Right lobe of liver (tissue), 6 donors: Measurements from ENCODE around the gene STX8. TPM values are rescaled to one million over a fixed set of nuclear protein-coding genes. Genes with fewer than 3 reads are reported as not detected.
A peak's percentile ranks its signal among the peaks of the same experiment; 100 is the strongest.

Source experiments
- ATAC-seq, 4 donors: fragments of 200-7000 bp; cut with Tn5 transposase; one replicate each; pipeline ENCODE4 v1.9.1; 2020; ENCODE audit warnings: mild to moderate bottlenecking in 4 of 4, moderate library complexity in 4 of 4
- DNase-seq, 3 donors: peaks; one replicate each; pipeline ENCODE4 v3.0.0-alpha.2; 2020
- H3K27ac ChIP-seq, 3 donors: fragments of 200-600 bp; one replicate each; pipeline ENCODE4 v1.8.0; 2022
- H3K27me3 ChIP-seq, 2 donors: fragments of 200-600 bp; one replicate each; pipeline ENCODE4 v1.8.0; 2022
- H3K36me3 ChIP-seq, 4 donors: fragments of 200-600 bp; sonication (generic) in 1 of 4; one replicate each; pipeline versions ENCODE4 v1.5.1 to v1.8.0; 2017 to 2022; ENCODE audit warnings: control low read depth in 1 of 4
- H3K4me1 ChIP-seq, 4 donors: fragments of 200-600 bp; sonication (generic) in 1 of 4; one replicate each; pipeline versions ENCODE4 v1.5.1 to v1.8.0; 2017 to 2022; ENCODE audit warnings: control low read depth in 1 of 4
- H3K4me3 ChIP-seq, 3 donors: fragments of 200-600 bp; one replicate each; pipeline ENCODE4 v1.8.0; 2022
- H3K9me3 ChIP-seq, 4 donors: fragments of 200-600 bp; sonication (generic) in 1 of 4; one replicate each; pipeline versions ENCODE4 v1.5.1 to v1.8.0; 2017 to 2022; ENCODE audit warnings: control low read depth in 1 of 4
- POLR2A ChIP-seq: fragments of 450-650 bp; IDR thresholded peaks from one replicate; pipeline ENCODE4 v1.6.1; 2017; ENCODE audit warnings: antibody characterized with exemption, mild to moderate bottlenecking
- WGBS: methylation state at CpG from one replicate; pipeline ENCODE4 v1.1.6; 2018; ENCODE audit warnings: low coverage, low lambda C conversion rate; ENCODE audit not compliant: insufficient coverage; ENCODE audit errors: missing lambda C conversion rate; 5-methylcytosine and 5-hydroxymethylcytosine counted together
- intact Hi-C, 2 donors: fragments of 100-400 bp; cut with DNase I; formaldehyde crosslinking; loops; one replicate each; pipeline versions ENCODE4 v1.11.2 to v1.14.1; 2022
- total RNA-seq, 6 experiments: library from RNA; depleted of rRNA in 2 of 6; stranded (reverse); fragments of >200 nt in 2 of 6; fragmentation: NEBNext Ultra II Directional in 3 of 6; extraction: Animal tissue kit (Norgen Biotek cat#: 25700) in 3 of 6; gene quantifications; one replicate each; pipeline versions ENCODE4 v1.1.0 to v1.2.4, GENCODE V29; 2016 to 2023
- TF ChIP-seq, protein P1 (sequence below), 4 donors: fragments of 200-600 bp in 3 of 4; fragments of 450-650 bp in 1 of 4; IDR thresholded peaks; one replicate each; pipeline versions ENCODE4 v1.5.1 to v1.8.0; 2016 to 2022; ENCODE audit warnings: antibody characterized with exemption in 4 of 4, mild to moderate bottlenecking in 2 of 4
- donor health status: DM: no; HTN: yes; CAD: no.
- donor health status: DM: no; HTN: no; CAD: no.
- donor health status: DM: no; HTN: no; CAD: no.
- donor health status: DM: no; HTN: yes; CAD: no.
- donor health status: DM: no; HTN: yes; CAD: no.

Gene STX8
- total RNA-seq, 6 experiments from 2014 or later = 20.6 to 35.3 (median 27.7) TPM

DNA sequence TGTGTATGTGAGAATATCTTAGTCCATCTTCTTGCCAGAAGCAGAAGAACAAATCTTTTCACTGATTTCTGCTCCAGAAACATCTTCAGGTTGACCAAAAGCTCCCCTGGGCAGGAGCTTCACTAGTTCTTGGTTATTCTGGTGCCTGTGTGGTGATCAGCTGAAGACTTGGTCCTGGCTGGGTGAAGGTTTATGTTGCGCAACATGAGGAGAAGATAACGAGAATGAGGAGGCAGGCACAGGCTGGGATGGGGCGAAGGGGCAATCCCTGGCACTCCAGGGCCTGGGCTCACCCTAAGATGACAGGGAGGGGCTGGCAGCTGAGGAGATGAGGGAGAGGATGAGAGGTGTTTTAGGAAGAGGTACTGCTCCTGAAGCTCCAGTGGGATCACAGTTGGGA lies 322.3 kb downstream of the STX8 start:
- peak in 3 of 4 donors; percentile 24 to 68 (median 41) for ATAC-seq
- TF ChIP-seq, protein P1, sequence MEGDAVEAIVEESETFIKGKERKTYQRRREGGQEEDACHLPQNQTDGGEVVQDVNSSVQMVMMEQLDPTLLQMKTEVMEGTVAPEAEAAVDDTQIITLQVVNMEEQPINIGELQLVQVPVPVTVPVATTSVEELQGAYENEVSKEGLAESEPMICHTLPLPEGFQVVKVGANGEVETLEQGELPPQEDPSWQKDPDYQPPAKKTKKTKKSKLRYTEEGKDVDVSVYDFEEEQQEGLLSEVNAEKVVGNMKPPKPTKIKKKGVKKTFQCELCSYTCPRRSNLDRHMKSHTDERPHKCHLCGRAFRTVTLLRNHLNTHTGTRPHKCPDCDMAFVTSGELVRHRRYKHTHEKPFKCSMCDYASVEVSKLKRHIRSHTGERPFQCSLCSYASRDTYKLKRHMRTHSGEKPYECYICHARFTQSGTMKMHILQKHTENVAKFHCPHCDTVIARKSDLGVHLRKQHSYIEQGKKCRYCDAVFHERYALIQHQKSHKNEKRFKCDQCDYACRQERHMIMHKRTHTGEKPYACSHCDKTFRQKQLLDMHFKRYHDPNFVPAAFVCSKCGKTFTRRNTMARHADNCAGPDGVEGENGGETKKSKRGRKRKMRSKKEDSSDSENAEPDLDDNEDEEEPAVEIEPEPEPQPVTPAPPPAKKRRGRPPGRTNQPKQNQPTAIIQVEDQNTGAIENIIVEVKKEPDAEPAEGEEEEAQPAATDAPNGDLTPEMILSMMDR (IDR thresholded peaks at IDR 0.05) = no peak
- no peak for TF ChIP-seq POLR2A
- H3K9me3 ChIP-seq = no peaks in the 10 kb centered on the region
- DNase-seq = no peak
- H3K27ac ChIP-seq = no peak overlapping the region
- no peaks in the 10 kb centered on the region for H3K4me1 ChIP-seq
- intact Hi-C loops = no loop called here
- no peak overlapping the region for H3K4me3 ChIP-seq
- no peaks in the 10 kb centered on the region for H3K36me3 ChIP-seq
- H3K27me3 ChIP-seq = no peaks in the 10 kb centered on the region
- 60% methylated on average over 2 of the region's 3 CpGs for WGBS

DNA sequence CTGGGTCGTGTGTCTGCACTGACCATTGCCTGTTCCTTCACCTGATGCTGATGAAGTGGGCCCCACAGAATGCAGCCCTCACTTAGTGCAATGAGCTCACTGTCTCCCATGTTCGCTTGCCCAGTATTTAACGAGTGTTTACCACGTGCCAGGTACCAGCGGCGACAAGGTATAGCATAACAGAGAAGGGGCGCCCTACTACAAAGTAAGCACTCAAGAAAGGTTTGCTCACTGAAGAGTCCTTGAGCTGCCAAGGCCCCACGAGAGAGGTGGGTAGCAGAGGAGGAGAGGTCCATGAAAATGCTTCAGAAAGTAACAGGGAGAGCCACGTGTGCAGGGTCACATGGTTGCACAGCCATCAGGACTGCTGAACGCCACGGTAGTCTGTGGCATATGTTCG lies 324.3 kb downstream of the STX8 start:
- Histone ChIP-seq H3K36me3 (no peaks in the 10 kb centered on the region), H3K27ac (no peak overlapping the region), H3K4me1 (no peaks in the 10 kb centered on the region), H3K4me3 (no peak overlapping the region), H3K9me3 (no peaks in the 10 kb centered on the region), H3K27me3 (no peaks in the 10 kb centered on the region)
- WGBS = 92% methylated on average over 11 of the region's 12 CpGs
- DNase-seq (no peak), ATAC-seq (no peak)
- TF ChIP-seq, protein P1 (IDR thresholded peaks at IDR 0.05) = no peak
- no peak for TF ChIP-seq POLR2A
- intact Hi-C loops = no loop called here

DNA sequence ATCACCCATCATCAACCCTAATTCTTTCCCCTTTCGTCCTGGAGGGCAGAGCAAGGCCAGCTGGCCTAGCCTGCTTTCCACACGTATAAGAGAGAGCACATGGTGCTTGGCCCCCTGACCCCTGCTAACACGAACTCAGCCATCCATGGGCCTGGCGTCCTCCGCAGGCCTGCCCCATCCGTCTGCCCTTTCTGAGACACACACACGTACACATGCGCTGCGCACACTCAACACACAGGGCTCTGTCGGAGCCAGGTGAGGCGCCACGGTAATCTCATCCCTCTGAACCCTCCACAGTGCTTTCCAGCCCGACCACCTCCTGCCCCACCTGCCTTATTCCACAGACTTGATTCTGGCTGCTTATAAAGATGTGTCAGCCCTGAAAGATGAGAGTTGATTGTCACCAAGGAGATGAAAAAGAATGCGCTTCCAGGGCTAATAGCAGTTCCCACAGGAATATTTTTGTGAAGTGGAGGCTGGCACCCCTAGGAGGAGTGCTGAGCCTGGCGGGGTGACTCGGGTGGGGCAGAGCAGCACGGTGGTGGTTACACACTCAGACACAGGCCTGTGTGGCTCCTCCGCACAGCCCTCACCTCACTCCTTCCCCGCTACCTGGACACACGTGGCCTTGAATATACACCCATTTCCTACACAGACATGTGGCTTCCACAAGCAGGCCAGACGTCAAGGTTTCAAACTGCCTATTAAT lies 326.2 kb downstream of the STX8 start:
- WGBS = 83% methylated on average over 18 of the region's 21 CpGs
- Histone ChIP-seq H3K4me3 (no peak overlapping the region), H3K36me3 (no peaks in the 10 kb centered on the region), H3K27me3 (no peaks in the 10 kb centered on the region), H3K9me3 (no peaks in the 10 kb centered on the region), H3K27ac (no peak overlapping the region), H3K4me1 (no peaks in the 10 kb centered on the region)
- TF ChIP-seq, protein P1 (IDR thresholded peaks at IDR 0.05) = no peak
- no peak for TF ChIP-seq POLR2A
- DNase-seq = no peak
- ATAC-seq = no peak
- intact Hi-C loops = no loop called here

DNA sequence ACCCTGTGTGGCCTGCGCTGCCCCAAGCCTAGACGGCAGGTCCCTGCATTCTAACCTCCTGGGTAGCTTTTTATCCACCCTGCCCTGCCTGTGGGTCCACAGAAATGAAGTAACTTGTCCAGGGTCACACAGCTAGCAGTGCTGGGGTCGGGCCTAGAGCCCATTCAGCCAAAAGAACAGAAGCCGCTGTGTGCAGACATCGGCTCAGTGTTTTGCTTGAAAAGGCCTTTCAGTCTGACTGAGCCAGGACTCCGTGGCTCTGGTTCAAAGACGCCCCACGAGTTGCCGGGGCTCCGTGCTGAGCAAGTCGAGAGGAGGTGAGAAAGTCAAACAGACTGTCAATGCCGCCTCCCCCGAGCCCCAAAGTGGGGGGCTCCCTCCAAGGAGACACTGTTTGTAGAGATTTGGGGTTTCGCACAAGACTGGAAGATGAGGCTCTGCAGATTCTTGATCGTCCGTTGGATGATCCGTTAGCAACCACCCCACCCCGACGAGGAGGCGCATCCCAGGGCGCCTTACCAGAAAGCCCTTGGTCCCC lies 328.1 kb downstream of the STX8 start:
- Histone ChIP-seq H3K27ac (no peak overlapping the region), H3K27me3 (no peaks in the 10 kb centered on the region), H3K4me1 (no peaks in the 10 kb centered on the region), H3K4me3 (no peak overlapping the region), H3K9me3 (no peaks in the 10 kb centered on the region), H3K36me3 (no peaks in the 10 kb centered on the region)
- intact Hi-C loops = no loop called here
- DNase-seq (no peak), ATAC-seq (no peak)
- no peak for TF ChIP-seq POLR2A
- TF ChIP-seq, protein P1 (IDR thresholded peaks at IDR 0.05) = no peak
- 82% methylated on average over 6 of the region's 21 CpGs for WGBS
